ENCODE measurements around the gene DLGAP1.

DNA sequence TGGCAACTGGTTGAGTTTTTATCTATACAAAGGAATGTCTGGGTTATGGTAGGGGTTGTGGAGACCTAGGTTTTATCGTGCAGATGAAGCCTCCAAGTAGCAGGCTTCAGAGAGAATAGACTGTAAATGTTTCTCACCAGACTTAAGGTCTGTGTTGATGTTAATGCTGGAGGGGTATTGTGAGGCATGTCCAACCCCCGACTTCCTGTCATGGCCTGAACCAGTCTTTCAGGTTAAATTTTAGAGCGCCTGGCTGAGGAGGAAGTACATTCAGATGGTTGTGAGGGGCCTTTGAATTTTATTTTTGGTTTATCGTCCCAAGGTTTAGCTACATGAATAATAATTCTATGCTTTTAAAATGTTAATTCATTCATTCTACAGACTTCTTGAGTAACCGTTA is 435.1 kb downstream of the DLGAP1 start:
- TF ChIP-seq, protein P1, sequence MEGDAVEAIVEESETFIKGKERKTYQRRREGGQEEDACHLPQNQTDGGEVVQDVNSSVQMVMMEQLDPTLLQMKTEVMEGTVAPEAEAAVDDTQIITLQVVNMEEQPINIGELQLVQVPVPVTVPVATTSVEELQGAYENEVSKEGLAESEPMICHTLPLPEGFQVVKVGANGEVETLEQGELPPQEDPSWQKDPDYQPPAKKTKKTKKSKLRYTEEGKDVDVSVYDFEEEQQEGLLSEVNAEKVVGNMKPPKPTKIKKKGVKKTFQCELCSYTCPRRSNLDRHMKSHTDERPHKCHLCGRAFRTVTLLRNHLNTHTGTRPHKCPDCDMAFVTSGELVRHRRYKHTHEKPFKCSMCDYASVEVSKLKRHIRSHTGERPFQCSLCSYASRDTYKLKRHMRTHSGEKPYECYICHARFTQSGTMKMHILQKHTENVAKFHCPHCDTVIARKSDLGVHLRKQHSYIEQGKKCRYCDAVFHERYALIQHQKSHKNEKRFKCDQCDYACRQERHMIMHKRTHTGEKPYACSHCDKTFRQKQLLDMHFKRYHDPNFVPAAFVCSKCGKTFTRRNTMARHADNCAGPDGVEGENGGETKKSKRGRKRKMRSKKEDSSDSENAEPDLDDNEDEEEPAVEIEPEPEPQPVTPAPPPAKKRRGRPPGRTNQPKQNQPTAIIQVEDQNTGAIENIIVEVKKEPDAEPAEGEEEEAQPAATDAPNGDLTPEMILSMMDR (IDR thresholded peaks at IDR 0.05), result no peak
- no peak for TF ChIP-seq EZH2 (IDR thresholded peaks at IDR 0.05)
